Thyroid gland (tissue), 4 donors: ENCODE measurements around the gene SCN11A.

ENCODE experiments used
- CTCF ChIP-seq, 6 experiments: fragments of 200-600 bp in 3 of 6; fragments of 450-650 bp in 3 of 6; sonication (generic) in 3 of 6; IDR thresholded peaks; one replicate each; pipeline ENCODE4 v1.5.1; 2016 to 2019; ENCODE audit warnings: antibody characterized with exemption in 6 of 6, mild to moderate bottlenecking in 2 of 6, inconsistent platforms in 1 of 6, moderate library complexity in 1 of 6
- POLR2A ChIP-seq, 2 donors: fragments of 450-650 bp; IDR thresholded peaks; one replicate each; pipeline ENCODE4 v1.6.1; 2017; ENCODE audit warnings: antibody characterized with exemption in 2 of 2, mild to moderate bottlenecking in 2 of 2, moderate library complexity in 1 of 2

DNA sequence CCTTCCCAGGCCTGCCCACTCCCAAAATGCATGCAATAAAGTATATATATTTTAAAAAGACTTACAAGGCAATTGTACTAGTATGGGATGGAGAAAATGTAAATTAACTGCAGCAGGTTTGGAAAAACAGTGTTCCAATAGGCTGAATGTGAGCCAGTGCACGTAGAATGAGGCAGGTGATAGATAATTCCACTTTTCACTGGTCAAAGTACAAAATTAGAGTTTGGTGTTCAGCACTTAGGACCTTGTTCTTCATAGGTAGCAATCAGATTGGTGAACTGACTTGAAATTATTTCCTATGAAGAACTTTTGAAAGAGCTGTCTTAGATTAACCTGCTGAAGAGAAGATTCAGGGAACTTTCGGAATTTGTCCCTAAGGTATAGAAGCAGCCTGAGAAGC is 2.0 kb upstream of the SCN11A start:
- no peak for TF ChIP-seq CTCF (IDR thresholded peaks at IDR 0.05)
- TF ChIP-seq POLR2A (IDR thresholded peaks at IDR 0.05), result no peak
